Germinal center (tissue), 1 donor: ENCODE measurements around the gene NR1D1.
A peak's percentile ranks its signal among the peaks of the same experiment; 100 is the strongest.

Source experiments
- DNase-seq: peaks from one replicate; pipeline ENCODE4 v3.0.0; 2012; ENCODE audit warnings: mixed read lengths, low spot score

NR1D1 gene

DNA sequence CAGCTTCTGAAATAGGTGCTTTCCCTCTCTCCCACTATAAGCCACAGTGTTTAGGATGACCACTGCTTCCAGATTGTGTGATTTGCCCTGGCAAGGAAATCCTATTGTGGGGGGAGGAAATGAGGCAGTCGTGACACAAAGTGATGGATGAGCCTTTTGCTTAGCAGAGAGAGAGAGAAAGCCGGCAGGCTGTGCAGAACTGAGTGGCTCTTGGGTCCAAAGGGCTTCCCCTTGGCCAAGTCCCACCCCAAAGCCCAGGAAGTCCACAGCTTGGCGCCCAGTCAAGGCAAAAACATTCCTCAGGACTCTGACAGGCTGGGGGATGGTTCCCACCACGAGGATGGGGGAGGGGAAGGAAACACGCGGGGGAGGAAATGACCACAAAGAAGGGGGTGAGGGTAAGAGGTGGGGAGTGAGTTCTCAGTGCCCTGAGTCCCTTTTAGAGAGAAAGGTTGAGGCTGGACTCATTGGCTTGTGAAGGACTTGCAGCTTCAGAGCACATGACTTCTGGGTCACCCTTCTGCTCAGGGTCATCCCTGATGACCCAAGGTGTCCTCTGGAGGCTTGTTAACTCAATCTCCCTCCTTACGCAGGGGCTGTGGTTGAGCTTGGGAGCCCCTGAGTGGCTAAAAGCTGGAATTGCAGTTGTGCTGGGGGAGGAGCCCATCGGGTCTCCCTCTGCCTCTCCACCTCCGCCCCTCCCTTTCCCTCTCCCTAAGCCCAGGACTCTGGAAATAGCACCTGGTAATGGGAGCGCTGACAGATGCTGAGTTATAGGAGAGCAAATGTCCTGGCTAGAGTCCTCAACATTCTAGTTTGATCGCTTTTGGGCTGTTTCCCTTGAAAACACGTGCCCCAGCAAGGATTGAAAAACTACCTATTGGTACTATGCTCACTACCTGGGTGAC lies 11.1 kb upstream of the NR1D1 start:
- peak; percentile 83 for DNase-seq

DNA sequence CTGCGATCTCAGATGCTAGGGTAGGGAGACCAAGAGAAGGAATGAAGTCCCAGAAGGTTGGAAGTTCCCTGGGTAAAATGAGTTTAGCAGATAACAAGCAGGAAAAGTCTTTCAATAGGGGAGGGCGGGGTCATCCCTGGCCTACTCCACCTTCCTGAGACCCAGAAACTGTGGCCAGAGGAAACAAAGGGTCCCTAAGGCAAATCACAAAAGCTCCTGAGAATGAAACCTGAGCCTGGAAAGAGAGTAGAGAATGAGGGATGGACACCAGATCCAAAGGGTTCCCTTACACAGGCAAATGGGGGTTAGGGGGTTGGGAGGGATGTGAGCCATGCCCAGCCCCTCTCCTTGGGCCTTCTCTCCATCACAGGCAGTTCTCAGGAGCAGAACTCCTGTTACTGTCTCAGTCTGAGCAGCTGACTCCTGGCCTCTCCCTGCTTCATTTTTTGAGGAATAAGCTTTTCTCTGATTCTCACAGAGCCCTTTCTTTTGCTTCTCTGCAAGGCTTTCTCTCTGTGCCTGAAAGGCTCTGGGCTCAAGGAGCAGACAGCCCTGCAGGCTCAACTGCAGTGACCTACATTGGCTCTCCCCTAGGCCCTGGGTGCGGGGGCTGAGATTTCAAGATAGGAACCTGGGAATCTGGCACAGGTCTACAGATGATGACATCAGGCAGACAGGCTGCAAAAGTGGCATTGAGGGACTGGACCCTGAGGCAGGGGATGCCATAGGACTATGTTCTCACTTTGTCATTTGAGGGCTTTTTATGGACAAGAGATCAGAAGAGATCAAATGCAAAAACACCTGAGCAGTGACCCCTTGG lies 9.8 kb upstream of the NR1D1 start:
- DNase-seq = no peak

DNA sequence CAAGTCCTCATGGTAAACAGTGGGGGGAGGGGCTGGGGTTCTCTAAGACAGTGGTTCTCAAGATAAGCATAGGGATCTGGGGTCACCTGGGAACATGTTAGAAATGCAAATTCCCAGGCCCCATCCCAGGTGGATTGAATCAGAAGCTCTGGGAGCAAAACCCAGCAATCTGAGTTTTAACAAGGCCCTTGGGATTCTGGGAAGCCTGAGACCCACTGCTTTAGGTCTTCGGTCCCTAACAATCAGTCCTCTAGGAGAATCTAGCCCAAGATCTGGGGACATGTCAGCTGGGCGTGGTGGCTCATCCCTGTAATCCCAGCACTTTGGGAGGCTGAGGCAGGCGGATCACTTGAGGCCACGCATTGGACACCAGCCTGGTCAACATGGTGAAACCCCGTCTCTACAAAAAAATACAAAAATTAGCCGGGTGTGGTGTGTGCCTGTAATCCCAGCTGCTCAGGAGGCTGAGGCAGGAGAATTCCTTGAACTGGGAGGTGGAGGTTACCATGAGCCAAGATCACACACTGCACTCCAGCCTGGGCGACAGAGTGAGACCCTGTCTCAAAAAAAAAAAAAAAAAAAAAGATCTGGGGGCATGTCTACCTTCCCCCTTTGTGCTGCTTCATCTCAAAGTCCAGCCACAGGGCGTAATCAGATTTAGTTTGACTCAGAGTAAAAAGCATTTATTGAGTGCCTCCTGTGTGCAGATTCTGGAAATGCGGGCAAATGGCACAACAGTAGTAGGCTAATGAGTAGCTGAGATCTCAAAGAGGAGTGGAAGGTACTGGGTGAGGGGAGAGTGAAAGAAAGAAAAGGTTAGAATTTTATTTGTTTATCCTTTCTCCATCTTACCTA lies 8.8 kb upstream of the NR1D1 start:
- no peak for DNase-seq

DNA sequence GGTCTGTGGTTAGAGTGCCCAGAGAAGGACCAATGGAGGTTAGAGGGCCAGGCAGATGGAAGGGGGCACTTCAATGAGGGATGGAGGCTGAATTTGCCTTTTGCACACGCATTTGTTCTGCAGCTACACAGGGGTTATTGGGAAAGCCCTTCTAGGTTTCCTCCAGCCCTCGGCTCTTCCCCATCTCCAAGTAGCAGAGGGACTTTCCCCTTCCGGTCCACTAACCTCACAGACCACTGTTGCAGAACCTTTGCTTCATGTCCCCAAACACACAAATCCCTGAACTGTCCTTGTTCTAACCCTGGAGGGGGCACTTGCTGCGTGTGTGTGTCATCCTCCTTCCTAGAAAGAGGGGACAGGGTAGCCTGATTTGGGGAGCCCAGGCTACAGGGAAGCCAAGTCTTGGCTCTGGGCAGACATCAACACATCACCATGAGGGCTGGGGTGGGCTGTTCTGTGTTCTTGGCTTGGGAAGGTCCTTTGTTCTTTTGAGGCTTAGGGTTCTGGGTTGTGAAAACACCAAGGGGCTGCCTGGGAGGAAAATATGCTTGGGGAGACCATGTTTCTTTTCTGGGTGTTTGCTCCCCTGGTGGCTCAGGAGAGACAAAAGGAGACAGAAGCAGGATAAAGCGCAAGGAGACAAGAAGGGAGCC lies 7.3 kb upstream of the NR1D1 start:
- DNase-seq = no peak

DNA sequence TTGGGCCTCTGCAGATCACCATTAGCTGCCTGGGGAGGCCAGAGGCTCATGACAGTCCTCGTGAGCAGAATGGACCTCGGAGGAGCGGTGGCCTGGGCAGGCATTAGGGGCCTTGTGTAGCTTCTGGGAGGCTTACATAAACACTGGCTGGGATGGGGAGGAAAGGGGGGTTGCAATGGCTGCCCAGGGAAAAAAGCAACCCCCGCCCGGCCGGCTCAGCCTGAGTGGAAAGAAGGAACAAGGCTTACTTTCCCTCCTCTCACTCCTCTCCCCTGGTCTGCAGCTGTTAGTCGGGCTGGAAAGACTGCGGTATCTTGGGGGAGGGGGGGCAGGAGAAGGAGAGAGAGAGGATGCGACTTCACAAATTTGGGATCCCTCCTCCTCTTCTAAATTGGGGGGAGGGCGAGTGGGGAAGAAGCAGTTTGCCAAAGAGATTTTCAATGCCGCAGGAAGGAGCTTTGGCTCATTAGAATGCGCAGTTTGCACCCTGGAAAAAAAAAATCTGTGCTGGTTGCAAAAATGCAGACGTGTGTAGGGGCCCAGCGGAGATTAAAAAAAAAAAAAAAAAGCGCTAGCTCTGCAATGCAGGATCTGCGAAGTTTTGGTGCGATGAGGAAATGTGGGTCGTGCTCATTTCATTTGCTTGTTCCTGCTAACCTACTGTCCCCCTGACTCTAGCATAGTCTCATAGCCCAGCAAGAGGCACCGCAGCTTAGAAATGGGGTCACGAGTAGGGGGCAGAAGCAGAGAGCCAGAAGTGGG lies 6.6 kb upstream of the NR1D1 start:
- DNase-seq = no peak

DNA sequence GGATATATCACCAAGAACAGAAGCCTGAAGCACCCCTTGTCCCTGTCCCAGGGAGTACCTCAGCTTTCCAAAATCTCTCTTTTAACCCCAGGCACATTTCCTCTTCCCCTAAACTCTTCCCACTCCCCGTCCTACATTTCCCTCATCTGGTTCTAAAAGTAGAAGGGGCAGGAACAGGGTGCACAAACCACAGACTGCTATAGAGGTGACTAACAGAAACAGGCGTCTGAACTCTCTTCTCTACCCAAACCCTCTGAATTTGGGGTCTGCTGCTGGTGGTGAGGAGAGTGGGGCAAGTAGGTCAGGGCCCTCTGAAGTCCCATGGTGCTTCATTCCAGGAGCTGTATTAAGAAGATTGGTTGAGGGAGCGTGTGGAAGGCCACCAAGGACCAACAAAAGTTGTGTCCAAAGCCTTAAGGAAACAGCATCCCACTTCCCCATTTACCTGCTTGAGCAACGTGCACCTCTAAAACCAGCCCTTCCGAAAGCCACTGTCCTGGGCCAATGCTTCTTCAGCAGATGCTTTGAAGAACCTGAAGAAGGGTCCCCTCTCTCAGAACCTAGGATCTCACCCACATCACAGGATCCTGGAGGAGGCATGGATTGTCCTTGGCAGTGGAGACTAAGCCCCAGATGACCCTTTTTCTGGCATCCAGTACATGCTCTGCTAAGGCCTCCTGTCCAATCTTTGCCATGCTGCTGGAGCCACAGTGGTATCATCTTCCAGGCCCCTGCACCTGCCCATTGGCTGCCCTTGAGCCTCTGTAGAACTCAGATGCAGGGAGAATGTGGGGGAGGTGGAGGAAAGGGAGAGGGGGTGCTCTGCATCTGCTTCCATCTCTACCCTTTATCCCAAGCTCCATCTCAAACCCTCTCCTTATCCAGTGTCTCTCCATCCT lies 5.7 kb upstream of the NR1D1 start:
- DNase-seq = no peak

DNA sequence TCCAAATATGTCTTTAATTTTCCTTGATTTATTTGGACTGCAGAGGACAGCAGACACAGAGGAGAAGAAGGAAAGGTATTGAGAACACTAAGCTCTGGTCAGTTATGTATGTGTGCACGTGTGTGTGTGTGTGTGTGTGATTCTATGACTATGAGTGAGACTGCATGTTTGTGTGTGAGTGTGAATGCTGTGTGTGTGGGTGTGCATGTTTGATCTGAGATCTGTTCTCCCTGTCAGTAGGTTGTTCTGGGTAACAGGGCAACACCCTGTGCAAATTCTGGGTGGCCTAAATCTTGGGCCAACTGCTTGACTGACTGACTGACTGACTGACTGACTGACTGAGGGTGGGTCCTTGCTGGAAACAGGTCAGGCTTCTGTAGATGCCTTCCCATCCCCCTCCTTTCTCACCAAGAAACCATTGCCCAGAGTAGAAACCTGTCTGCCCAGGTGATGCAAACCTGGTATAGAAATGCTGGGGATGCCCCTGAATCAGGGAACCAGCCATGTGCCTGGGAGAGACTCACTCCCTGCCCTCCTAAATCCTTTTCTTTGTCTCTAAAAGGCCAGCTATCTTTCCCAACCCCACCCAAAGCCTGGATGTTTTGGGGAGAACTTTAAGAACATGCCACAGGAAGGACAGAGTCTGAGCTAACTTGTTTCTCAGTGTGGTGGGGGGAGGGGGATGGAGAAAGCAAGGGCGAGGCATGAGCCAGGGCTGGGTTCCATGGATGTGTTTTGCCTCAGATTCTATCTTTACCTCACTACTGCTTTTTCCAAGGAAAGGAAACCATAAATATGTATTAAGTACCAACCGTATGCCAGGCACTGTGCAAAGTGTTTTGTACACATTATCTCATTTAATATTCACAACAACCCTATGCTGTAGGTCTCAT lies 4.5 kb upstream of the NR1D1 start:
- no peak for DNase-seq

DNA sequence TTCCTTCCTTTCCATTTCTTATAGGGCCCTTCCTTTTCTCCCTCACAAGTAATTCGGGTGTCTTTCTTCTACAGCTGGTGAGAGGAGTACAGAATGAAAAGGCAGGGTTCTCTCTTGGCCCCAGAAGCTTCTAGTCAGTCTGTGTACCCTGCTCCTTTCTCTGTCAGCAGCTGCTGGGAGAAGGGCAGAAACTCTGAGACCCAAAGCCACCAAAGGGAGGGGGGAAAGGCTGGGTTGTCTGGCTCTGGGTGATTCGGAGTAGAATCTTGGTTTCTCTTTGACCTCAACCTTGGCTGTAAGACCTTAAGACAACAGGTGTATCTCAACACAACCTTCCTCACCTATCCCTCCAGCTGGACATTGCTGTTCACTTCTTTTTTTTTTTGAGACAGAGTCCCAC lies 3.3 kb upstream of the NR1D1 start:
- DNase-seq = no peak

DNA sequence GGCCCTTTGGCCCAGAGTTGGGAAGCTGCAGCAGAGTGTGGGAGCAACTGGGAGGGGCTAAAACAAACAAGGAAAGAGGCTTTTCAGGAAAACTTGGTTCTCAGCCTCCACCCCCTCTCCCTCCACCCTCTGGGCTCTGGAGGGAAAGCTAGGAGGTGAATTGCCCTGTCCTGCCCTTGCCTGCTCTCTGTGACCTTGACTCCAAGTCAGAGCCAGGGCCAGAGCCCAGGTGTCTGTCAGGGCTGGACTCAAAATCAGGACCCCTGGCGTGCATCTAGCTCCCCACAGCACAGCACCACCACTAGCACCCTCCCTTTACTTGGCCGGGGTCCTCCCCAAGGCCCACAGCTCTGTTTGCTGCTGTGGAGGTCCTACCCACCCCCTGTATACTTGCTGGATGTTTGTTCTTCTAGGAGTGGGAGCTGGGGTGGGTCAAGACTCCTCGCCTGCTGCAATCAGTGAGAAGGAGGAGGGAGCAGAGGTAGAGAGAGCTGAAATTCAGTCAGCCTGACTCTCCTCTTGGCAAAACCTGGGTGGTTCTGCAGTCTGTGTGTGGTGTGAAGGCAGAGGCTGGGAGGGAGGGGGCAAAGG lies 2.8 kb upstream of the NR1D1 start:
- DNase-seq = no peak

DNA sequence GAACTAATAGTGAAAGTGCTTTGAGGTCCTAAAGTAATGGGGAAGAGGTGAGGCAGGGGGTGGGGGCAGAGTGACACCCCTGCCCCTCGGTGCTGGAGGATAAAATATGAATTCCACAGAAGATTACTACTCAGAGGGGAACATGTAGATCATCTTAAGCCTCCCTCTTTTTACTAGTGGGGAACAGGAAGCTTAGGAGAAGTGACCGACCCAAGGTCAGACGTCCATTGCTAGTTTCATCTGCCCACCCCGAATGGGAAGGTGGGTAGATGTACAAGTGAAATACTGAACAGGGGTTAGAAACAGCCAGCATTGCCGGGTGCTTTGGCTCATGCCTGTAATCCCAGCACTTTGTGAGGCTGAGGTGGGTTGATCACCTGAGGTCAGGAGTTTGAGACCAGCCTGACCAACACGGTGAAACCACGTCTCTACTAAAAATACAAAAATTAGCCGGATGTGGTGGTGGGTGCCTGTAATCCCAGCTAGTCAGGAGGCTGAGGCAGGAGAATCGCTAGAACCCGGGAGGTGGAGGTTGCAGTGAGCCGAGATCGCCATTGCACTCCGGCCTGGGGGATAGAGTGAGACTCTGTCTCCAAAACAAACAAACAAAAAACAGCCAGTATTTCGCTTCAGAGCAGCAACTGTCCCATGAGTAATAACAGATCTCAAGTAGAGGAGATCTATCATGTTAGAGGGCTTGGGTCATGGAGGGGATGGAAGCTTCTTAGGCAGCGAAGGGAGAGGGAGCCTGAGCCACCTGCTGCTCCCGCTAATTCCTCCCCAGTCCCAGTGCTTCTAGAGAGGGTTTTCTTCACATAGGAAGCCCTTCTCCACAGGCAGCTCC lies 1.2 kb upstream of the NR1D1 start:
- no peak for DNase-seq

DNA sequence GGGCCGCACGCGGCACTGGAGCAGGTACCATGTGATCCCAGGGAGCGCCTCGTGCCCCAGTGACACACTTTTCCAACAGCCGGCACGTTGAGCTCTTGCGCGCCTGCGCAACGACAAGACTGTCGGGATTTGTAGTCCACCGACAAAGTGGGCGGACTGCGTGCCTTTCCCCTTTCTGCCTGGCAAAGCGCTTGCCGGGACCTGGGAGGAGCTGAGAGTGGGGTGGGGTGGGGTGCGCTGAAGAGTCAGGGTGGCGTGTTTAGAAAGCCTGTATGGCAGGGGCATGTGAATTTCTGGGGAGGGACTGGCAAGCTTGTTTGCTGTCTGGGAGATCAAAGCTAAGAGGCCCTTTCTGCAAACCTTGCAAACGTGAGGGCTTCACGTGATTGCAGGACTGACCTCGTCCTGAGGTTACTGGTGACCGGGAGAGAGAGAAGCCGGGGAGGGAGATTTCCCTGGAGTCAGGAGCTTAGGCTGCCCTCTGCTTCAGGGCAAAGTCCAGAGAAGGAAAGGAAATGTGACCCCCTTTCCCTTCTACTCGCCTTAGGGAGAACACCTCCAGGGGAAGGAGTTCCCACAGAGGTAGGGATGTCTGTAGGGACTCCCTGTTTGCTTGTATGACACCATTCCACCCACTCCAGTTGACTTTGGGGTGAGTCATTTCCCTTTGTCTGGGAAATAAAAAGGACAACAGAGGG lies 429 bp upstream of the NR1D1 start:
- DNase-seq = peak; percentile 85

DNA sequence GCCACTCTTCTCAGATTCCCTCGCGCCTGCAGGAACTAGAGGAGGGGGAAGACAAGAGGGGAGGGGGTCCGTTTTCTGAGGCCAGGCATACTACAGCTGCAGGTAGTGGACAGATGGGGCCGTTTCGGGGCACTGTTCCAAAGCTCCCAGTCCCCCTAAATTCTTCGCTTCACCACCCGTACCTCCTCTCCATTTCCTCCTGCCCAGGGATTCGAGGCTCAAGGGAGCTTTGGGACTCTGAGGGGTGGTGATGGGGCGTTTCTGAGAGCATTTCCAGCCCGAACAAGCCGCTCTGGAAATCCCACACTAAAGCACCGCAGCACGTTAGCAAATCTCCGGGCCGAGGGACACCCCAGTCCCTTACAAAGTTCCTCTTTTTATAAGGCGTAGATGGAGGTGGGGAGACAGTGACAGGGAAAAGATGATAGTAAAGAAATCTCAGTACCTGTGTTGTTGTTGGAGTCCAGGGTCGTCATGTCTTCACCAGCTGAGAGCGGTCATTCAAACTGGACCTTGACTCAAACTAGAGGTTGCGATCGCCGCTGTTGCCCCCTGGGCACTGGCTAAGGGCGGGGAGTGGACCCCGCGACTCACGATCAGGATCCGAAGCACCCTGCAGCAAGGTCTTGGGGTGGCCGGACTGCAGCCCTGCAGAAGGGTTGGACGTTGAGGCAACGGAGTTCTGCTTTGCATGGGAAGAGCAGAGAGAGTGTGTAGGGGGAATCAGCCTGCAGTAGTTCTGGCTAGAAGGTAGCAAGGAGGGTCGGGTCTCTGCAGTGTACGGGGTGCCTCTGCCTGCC lies 570 bp downstream of the NR1D1 start:
- peak; percentile 46 for DNase-seq

DNA sequence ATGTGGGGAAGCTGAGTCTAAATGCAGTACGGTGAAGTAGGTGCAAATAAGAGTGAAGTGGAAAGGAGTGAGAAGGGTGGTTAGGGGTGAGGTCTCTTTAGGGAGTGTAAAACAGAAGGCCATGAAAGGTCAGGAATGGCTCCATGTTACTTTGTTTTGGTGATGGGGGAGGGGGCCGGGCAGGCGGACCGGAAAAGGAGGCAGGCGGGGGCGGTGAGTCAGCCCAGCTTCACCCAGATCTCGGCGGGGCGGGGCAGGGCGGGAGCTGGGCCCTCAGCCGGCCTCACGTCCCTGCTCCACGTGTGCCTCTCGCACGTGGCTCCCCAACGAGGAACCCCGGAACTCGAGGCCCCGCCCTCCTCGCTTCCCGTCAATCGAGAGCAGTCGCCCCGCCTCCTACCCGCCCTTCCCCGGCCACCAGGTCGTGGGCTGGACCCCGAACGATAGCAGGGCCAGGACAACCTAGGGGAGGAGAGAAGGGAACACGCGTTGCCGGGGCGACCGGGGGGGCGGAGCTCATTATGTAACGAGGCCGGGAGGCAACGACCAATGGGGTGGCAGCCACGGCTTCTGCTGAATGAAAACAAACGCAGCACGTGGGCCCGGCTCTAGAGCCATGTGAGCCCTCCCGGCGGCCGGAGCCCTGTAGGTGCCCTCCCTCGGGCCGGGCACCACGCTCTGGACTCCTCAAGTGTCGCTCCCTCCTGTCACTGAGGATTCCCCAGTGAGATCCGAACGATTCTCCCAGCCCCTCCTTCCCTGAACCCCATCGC lies 1.4 kb downstream of the NR1D1 start:
- peak; percentile 93 for DNase-seq

DNA sequence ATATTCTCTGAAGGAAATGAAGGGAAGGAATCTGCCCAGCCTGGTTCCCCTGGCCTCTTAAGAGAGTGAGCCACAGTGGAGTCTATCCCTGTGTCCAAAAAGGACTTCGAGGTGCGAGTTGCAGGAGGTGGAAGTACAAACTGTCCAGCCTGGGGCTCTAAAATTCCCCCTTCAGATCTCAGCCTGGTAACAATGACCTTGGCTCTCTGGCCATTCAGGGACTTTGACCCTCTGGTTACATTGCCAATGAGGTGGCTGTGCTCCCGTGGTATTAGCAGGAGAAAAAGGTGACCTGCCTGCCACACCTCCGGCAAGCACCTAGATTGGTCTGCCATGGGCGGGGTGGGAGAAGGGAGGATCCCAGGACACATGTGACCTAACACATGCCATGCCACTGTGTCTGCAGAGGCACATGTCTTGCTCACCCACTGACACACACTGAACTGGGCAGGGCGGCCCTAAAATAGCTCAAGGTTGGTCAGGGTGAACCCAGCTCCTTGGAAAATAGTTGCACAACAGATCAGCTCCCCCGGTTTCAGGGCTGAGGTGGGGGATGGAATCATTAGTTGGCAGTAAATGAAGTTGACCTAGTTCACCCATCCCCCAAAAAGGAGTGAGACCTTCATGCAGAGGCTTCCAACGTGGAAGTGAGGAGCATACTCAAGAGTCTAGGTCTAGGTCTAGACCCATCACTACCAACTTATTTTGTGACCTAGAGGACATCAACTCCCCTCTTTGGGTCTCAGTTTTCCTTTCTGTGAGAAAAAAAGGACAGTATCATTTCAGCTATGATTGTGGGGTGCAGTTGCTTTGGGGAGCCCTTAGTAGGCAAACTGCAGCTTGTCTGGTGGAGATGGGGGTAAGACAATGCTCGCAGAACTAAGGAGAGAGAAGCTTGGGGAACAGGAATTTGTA lies 2.2 kb downstream of the NR1D1 start:
- no peak for DNase-seq
